GM21717 (cell line): Measurements from ENCODE around the gene IL13RA2.

ENCODE experiments used
- ATAC-seq: cut with Tn5 transposase; IDR thresholded peaks from one replicate; pipeline ENCODE4 v1.9.1; 2021; ENCODE audit warnings: mild to moderate bottlenecking, moderate library complexity; ENCODE audit not compliant: unreplicated experiment

The IL13RA2 gene

GRCh38 chrX:114999906-115000305 is 17.5 kb downstream of the IL13RA2 start:
- ATAC-seq: no peak

DNA sequence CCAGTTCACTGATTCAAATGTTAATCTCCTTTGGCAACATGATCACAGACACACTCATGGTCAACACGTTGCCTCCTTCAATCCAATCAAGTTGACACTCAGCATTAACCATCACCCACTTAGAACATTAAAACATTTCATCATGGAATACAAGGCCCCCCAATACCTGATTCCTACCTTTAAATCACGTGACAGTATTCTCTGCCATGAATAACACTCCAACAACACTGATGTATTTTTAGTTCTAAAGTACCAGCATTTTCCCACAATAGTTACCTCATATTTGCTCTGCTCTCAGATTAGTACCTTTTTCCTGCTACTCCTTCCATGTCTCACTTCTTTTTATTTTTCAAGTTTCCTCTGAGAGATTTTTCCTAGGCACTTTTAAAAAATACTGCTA is 19.6 kb downstream of the IL13RA2 start:
- ATAC-seq: no peak

- ATAC-seq: no peak
Observed at GRCh38 chrX:114985967-114986592, 31.3 kb downstream of the IL13RA2 start.

GRCh38 chrX:114976292-114976691 is 41.1 kb downstream of the IL13RA2 start:
- ATAC-seq: no peak

DNA sequence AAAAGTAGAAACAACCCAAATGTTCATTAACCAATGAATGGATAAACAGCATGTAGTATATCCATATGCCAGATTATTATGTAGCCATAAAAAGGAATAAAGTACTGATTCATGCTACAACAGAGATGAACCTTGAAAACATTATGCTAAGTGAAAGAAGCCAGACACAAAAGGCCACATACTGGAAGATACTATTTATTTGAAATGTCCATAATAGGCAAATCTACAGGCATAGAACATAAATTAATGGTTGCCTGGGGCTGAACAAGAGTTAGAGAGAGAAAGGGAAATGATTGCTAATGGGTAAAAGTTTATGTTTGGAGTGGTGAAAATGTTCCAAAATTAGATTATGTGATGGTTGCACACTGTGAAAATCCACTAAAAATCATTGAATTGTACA is 44.4 kb downstream of the IL13RA2 start:
- ATAC-seq: no peak

DNA sequence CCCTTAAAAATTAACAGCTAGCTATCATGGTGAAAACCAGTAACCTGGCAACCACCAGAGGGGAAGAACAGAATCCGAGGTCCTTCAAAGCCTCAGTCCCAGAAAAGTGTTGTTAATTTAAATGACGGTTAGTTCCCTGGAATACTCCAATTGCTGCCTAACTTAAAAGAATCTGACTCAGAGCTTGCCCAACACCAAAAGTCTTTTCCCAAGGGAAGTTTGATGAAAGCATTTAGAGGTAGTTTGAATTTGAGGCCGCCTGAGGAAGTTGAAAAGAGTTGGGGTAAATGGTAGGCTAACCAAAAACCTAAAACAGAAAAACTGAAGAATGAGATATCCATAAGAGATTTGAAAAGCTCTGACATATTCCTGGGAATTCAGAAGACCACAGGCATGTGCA is 46.6 kb downstream of the IL13RA2 start:
- no peak for ATAC-seq

GRCh38 chrX:114964374-114964773 is 53.0 kb downstream of the IL13RA2 start:
- no peak for ATAC-seq

- ATAC-seq: no peak
Observed at GRCh38 chrX:114962209-114962608, 55.2 kb downstream of the IL13RA2 start.

DNA sequence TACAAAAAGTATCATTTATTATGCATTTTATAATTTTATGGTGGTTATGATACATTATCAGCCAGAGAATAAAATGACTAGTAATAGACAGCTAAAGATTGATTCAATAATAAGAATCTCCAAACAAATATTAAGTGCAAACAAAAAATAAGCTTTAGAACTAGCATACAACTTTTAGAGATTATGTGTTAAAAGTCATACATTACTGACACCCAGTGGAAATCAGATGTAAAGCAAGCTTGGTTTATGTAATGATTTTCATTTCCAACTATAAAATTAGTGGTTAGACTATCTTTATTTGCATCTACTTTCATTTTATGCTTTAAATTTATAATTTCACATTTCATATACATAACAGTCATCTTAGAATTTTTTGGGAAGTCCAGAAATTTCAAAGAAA is 57.7 kb downstream of the IL13RA2 start:
- ATAC-seq: no peak
